ENCODE results near the gene EIF2B2. TPM values are rescaled to one million over a fixed set of nuclear protein-coding genes. Genes with fewer than 3 reads are reported as not detected.

EIF2B2 gene
- total and polyA plus RNA-seq, 4 donors = 19.6 to 45.2 (median 35.0) TPM

DNA sequence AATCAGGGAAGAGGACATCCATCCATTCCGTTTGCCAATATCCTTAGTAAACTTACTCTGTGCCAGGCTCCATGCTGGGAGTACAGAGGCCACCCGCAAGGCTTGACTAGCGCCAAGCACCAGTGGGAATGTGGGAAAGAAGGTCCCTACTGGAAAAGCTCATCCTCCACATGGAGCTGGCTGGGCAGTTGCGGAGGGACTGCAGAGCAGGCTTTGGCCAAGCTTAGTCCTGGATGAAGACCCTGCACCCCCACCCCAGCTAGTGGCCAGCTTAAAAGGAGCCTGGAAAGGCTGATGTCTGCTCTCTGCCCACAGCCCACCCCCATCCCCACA lies 22.4 kb upstream of the EIF2B2 start:
- TF ChIP-seq, protein P1, sequence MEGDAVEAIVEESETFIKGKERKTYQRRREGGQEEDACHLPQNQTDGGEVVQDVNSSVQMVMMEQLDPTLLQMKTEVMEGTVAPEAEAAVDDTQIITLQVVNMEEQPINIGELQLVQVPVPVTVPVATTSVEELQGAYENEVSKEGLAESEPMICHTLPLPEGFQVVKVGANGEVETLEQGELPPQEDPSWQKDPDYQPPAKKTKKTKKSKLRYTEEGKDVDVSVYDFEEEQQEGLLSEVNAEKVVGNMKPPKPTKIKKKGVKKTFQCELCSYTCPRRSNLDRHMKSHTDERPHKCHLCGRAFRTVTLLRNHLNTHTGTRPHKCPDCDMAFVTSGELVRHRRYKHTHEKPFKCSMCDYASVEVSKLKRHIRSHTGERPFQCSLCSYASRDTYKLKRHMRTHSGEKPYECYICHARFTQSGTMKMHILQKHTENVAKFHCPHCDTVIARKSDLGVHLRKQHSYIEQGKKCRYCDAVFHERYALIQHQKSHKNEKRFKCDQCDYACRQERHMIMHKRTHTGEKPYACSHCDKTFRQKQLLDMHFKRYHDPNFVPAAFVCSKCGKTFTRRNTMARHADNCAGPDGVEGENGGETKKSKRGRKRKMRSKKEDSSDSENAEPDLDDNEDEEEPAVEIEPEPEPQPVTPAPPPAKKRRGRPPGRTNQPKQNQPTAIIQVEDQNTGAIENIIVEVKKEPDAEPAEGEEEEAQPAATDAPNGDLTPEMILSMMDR (IDR thresholded peaks at IDR 0.05; ENCODE audit: control extremely low read depth, extremely low read depth) = no peak
- ATAC-seq (ENCODE audit: insufficient read depth, low FRiP score) (no peak), DNase-seq (peak in 2 of 3 donors; percentile 77 to 78)
- H3K4me3 ChIP-seq = no peak overlapping the region
- H3K9ac ChIP-seq (ENCODE audit: insufficient read depth in 1 of 2, low read length in 2 of 2) = no peak overlapping the region
- H3K4me1 ChIP-seq (ENCODE audit: control insufficient read depth in 5 of 5, insufficient read depth in 5 of 5, low read length in 5 of 5) = peaks cover 0 to 71% (median 16%) of the 10 kb centered on the region in 5 donors
- H3K27me3 ChIP-seq (ENCODE audit: control insufficient read depth in 3 of 3, insufficient read depth in 3 of 3, low read length in 2 of 3) = no peaks in the 10 kb centered on the region
- no peak overlapping the region for H3K27ac ChIP-seq (ENCODE audit: low read depth in 1 of 2, low read length in 1 of 2)
- no peaks in the 10 kb centered on the region for H3K36me3 ChIP-seq (ENCODE audit: control insufficient read depth in 4 of 4, insufficient read depth in 4 of 4, low read length in 4 of 4)
- WGBS, 2 donors = 91 to 94% methylated on average over 4 of the region's 4 CpGs
- H3K9me3 ChIP-seq (ENCODE audit: control insufficient read depth in 4 of 4, insufficient read depth in 3 of 4, low read length in 3 of 4) = no peaks in the 10 kb centered on the region

DNA sequence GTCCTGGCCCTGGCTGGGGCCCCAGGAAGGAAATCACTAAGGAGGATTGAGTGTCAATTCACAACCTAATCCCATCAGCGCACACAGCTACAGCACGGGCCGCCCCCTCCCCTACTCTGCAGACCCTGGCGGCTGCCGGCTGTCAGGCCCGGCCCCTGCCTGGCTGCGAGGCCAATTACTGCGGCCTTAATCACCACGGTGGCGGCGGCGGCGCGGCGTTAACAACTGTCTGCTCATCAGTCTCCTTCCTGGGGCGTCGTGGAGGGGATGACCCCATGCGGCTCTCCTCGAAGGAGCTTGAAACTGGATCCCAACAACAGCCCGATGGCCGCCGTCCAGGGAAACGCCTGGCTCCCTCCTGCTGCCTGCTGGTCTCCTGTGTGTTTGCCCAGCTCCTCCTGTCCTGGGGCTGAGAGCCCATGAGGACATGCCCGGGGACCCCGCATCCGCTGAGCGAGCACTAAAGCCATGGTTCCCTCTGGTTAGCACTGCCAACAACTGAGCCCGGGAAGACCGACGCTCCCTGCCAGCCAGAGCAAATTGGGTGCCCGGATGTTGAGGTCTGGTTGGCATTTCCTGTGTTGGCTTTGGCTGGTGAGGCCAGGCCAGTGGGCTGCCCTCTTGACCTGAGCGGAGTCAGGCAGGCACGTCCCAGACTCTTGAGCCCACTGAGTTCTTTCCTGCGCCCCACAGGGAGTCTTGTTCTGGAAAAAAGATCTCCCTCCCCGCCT lies 21.8 kb upstream of the EIF2B2 start:
- Histone ChIP-seq H3K4me1 (ENCODE audit: control insufficient read depth in 5 of 5, insufficient read depth in 5 of 5, low read length in 5 of 5) (peaks cover 0 to 66% (median 10%) of the 10 kb centered on the region in 5 donors), H3K36me3 (ENCODE audit: control insufficient read depth in 4 of 4, insufficient read depth in 4 of 4, low read length in 4 of 4) (no peaks in the 10 kb centered on the region), H3K9ac (ENCODE audit: insufficient read depth in 1 of 2, low read length in 2 of 2) (no peak overlapping the region), H3K9me3 (ENCODE audit: control insufficient read depth in 4 of 4, insufficient read depth in 3 of 4, low read length in 3 of 4) (no peaks in the 10 kb centered on the region), H3K4me3 (no peak overlapping the region), H3K27me3 (ENCODE audit: control insufficient read depth in 3 of 3, insufficient read depth in 3 of 3, low read length in 2 of 3) (no peaks in the 10 kb centered on the region), H3K27ac (ENCODE audit: low read depth in 1 of 2, low read length in 1 of 2) (peak overlapping the region in 1 of 2 donors; percentile 13)
- WGBS, 2 donors = 51 to 71% methylated on average over 34 to 35 of the region's 35 CpGs
- TF ChIP-seq, protein P1 (IDR thresholded peaks at IDR 0.05; ENCODE audit: control extremely low read depth, extremely low read depth) = no peak
- ATAC-seq (ENCODE audit: insufficient read depth, low FRiP score) (no peak), DNase-seq (peak; percentile 80 to 91 (median 87))

DNA sequence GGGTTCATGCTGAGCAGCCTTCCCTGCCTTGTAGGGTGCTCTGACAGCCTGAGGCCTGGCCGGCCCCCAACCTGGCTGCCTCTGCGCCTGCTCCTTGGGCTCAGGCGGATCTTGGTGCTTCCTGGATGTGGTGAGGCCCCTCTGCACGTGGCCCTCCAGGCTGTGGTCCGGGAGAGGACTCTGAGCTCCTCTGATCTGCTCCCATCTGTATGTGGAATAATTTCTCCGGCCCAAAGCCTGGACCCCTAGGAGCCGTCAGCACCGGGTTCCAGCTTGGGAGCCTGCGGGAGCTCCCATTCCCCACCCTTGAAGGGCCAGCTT lies 21.3 kb upstream of the EIF2B2 start:
- ATAC-seq (ENCODE audit: insufficient read depth, low FRiP score) = no peak
- TF ChIP-seq, protein P1 (IDR thresholded peaks at IDR 0.05; ENCODE audit: control extremely low read depth, extremely low read depth) = no peak

DNA sequence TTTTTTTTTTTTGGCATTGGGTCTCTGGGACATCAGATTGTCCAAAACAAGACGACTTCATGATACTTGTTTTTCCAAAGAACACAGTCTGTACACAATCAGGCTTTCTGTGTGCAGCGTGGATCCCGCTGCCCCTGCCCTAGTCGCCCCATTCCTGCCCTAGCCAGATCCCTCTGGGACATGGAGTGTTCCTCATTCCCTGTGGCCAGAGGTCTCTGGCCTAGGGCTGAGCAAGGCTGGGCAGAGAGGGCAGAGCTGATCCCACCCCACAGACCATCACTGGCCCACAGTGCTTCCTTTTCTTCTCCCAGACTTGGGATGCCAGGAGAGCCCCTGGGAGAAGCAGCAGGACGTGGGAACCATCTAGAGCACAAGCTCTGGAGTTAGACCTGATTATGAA lies 20.9 kb upstream of the EIF2B2 start:
- Histone ChIP-seq H3K27ac (ENCODE audit: low read depth in 1 of 2, low read length in 1 of 2) (no peak overlapping the region), H3K9ac (ENCODE audit: insufficient read depth in 1 of 2, low read length in 2 of 2) (no peak overlapping the region), H3K27me3 (ENCODE audit: control insufficient read depth in 3 of 3, insufficient read depth in 3 of 3, low read length in 2 of 3) (no peaks in the 10 kb centered on the region), H3K4me1 (ENCODE audit: control insufficient read depth in 5 of 5, insufficient read depth in 5 of 5, low read length in 5 of 5) (peaks cover 0 to 57% (median 8%) of the 10 kb centered on the region in 5 donors), H3K9me3 (ENCODE audit: control insufficient read depth in 4 of 4, insufficient read depth in 3 of 4, low read length in 3 of 4) (no peaks in the 10 kb centered on the region), H3K4me3 (no peak overlapping the region), H3K36me3 (ENCODE audit: control insufficient read depth in 4 of 4, insufficient read depth in 4 of 4, low read length in 4 of 4) (no peaks in the 10 kb centered on the region)
- ATAC-seq (ENCODE audit: insufficient read depth, low FRiP score) = no peak
- DNase-seq = no peak
- WGBS, 2 donors = 86 to 93% methylated on average over 5 of the region's 5 CpGs
- TF ChIP-seq, protein P1 (IDR thresholded peaks at IDR 0.05; ENCODE audit: control extremely low read depth, extremely low read depth) = no peak

More for the DNA sequence above, 21.3 kb upstream of the EIF2B2 start:
- Histone ChIP-seq H3K27me3 (ENCODE audit: control insufficient read depth in 3 of 3, insufficient read depth in 3 of 3, low read length in 2 of 3) (no peaks in the 10 kb centered on the region), H3K9ac (ENCODE audit: insufficient read depth in 1 of 2, low read length in 2 of 2) (no peak overlapping the region), H3K27ac (ENCODE audit: low read depth in 1 of 2, low read length in 1 of 2) (peak overlapping the region in 1 of 2 donors; percentile 13), H3K36me3 (ENCODE audit: control insufficient read depth in 4 of 4, insufficient read depth in 4 of 4, low read length in 4 of 4) (no peaks in the 10 kb centered on the region), H3K4me3 (no peak overlapping the region), H3K4me1 (ENCODE audit: control insufficient read depth in 5 of 5, insufficient read depth in 5 of 5, low read length in 5 of 5) (peaks cover 0 to 61% (median 8%) of the 10 kb centered on the region in 5 donors), H3K9me3 (ENCODE audit: control insufficient read depth in 4 of 4, insufficient read depth in 3 of 4, low read length in 3 of 4) (no peaks in the 10 kb centered on the region)
- DNase-seq = no peak
- WGBS, 2 donors = 82 to 88% methylated on average over 9 of the region's 9 CpGs

Data from lung (tissue), 12 donors.